Measurements from ENCODE around the gene LRRK1.

Gene LRRK1

DNA sequence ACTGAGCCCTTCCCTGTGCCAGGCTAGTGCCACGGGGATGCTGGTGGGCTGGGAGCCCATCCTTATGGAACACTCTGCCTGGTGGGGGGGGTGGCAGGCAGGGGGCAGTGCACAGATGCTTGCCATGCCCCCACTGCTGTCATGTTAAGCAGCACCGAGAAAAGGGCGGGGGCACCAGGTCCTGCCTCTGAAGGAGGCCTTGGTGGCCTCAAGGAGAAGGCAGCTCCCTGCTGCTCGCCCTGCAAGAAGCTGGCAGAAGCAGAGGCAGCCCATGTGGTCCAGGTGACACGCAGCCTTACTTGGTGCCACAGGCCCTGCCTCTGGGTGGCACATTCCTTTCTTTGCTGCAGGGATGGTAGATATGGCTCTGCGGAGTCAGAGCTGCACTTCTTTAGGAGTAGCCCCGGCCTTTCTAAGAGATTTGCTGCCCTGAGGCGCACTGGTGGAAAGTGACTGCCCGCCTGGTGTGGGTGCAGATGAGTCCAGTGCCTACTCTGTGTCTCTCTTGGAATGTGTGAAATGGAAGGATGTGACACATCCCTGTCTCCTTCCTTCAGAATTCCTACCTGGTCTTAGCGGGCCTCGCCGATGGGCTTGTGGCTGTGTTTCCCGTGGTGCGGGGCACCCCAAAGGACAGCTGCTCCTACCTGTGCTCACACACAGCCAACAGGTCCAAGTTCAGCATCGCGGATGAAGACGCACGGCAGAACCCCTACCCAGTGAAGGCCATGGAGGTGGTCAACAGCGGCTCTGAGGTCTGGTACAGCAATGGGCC lies 145.8 kb downstream of the LRRK1 start:
- TF ChIP-seq EP300 (IDR thresholded peaks at IDR 0.05; ENCODE audit: borderline replicate concordance) (no peak), RAD21 (IDR thresholded peaks at IDR 0.05; ENCODE audit: low read depth) (no peak), TCF12 (IDR thresholded peaks at IDR 0.05; ENCODE audit: low read depth) (no peak), TAF1 (IDR thresholded peaks at IDR 0.05; ENCODE audit: low read depth) (no peak), EGR1 (IDR thresholded peaks at IDR 0.05) (no peak), YY1 (IDR thresholded peaks at IDR 0.05; ENCODE audit: low read depth) (no peak), CEBPB (IDR thresholded peaks at IDR 0.05) (no peak), TEAD4 (IDR thresholded peaks at IDR 0.05) (no peak)
- TF ChIP-seq, protein P1, sequence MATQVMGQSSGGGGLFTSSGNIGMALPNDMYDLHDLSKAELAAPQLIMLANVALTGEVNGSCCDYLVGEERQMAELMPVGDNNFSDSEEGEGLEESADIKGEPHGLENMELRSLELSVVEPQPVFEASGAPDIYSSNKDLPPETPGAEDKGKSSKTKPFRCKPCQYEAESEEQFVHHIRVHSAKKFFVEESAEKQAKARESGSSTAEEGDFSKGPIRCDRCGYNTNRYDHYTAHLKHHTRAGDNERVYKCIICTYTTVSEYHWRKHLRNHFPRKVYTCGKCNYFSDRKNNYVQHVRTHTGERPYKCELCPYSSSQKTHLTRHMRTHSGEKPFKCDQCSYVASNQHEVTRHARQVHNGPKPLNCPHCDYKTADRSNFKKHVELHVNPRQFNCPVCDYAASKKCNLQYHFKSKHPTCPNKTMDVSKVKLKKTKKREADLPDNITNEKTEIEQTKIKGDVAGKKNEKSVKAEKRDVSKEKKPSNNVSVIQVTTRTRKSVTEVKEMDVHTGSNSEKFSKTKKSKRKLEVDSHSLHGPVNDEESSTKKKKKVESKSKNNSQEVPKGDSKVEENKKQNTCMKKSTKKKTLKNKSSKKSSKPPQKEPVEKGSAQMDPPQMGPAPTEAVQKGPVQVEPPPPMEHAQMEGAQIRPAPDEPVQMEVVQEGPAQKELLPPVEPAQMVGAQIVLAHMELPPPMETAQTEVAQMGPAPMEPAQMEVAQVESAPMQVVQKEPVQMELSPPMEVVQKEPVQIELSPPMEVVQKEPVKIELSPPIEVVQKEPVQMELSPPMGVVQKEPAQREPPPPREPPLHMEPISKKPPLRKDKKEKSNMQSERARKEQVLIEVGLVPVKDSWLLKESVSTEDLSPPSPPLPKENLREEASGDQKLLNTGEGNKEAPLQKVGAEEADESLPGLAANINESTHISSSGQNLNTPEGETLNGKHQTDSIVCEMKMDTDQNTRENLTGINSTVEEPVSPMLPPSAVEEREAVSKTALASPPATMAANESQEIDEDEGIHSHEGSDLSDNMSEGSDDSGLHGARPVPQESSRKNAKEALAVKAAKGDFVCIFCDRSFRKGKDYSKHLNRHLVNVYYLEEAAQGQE (IDR thresholded peaks at IDR 0.05; ENCODE audit: low read depth), result no peak

DNA sequence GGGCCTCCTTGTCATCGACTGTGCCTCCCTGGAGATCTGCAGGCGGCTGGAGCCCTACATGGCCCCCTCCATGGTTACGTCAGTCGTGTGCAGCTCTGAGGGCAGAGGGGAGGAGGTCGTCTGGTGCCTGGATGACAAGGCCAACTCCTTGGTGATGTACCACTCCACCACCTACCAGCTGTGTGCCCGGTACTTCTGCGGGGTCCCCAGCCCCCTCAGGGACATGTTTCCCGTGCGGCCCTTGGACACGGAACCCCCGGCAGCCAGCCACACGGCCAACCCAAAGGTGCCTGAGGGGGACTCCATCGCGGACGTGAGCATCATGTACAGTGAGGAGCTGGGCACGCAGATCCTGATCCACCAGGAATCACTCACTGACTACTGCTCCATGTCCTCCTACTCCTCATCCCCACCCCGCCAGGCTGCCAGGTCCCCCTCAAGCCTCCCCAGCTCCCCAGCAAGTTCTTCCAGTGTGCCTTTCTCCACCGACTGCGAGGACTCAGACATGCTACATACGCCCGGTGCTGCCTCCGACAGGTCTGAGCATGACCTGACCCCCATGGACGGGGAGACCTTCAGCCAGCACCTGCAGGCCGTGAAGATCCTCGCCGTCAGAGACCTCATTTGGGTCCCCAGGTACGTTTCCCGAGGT lies 146.5 kb downstream of the LRRK1 start:
- TF ChIP-seq, protein P2, sequence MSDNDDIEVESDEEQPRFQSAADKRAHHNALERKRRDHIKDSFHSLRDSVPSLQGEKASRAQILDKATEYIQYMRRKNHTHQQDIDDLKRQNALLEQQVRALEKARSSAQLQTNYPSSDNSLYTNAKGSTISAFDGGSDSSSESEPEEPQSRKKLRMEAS (IDR thresholded peaks at IDR 0.05), result no peak
- TF ChIP-seq CEBPB (IDR thresholded peaks at IDR 0.05), result no peak
- TF ChIP-seq, protein P3, sequence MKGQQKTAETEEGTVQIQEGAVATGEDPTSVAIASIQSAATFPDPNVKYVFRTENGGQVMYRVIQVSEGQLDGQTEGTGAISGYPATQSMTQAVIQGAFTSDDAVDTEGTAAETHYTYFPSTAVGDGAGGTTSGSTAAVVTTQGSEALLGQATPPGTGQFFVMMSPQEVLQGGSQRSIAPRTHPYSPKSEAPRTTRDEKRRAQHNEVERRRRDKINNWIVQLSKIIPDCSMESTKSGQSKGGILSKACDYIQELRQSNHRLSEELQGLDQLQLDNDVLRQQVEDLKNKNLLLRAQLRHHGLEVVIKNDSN (IDR thresholded peaks at IDR 0.05), result no peak
- no peak for TF ChIP-seq RAD21 (IDR thresholded peaks at IDR 0.05; ENCODE audit: low read depth)
- no peak for TF ChIP-seq CREB1 (IDR thresholded peaks at IDR 0.05; ENCODE audit: low read depth)

DNA sequence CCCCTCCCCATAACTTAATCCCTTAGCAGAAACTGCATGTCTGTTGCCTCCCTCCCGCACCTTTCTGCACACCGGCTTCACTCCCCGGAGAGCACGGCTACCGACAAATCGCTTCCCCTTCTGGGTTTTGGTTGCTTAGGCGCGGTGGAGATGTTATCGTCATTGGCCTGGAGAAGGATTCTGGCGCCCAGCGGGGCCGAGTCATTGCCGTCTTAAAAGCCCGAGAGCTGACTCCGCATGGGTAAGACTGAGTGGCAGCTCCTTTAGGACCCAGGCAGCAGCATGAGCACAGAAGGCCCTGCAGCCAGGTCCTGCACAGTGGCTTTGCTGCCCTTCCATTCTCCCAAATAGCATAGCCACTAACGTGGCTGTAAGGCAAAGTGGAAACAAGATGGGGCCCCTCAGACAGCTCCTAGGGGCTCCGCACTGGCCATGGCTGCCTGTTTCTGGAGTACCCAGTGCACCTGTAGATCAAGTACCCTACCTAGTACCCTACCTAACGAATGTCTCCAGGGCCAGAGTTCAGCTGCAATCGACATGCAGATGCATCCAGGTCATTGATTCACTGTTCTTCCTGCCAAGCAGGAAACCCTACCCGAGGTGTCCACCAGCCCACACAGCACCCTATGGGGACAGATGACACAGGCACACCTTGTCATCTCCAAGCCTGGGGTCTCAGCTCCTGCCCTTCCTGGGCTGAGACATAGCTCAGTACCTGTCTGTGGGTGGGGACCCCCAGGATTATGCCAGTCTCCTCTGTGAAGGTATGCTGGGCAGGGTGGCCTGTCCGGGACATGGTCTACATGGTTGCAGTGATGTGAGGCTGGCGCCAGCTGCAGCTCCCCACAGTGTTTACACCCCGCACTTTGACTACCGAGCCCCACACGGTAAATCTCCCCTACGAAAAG lies 147.6 kb downstream of the LRRK1 start:
- TF ChIP-seq EP300 (IDR thresholded peaks at IDR 0.05; ENCODE audit: borderline replicate concordance), result no peak
- TF ChIP-seq CEBPB (IDR thresholded peaks at IDR 0.05), result no peak
- no peak for TF ChIP-seq RAD21 (IDR thresholded peaks at IDR 0.05; ENCODE audit: low read depth)
- no peak for TF ChIP-seq ZBTB7A (IDR thresholded peaks at IDR 0.05; ENCODE audit: low read depth)
- no peak for TF ChIP-seq EGR1 (IDR thresholded peaks at IDR 0.05)
- TF ChIP-seq, protein P3 (IDR thresholded peaks at IDR 0.05), result no peak
- no peak for TF ChIP-seq CREB1 (IDR thresholded peaks at IDR 0.05; ENCODE audit: low read depth)
- TF ChIP-seq, protein P1 (IDR thresholded peaks at IDR 0.05; ENCODE audit: low read depth), result no peak
- no peak for TF ChIP-seq YY1 (IDR thresholded peaks at IDR 0.05; ENCODE audit: low read depth)
- TF ChIP-seq FOXM1 (IDR thresholded peaks at IDR 0.05; ENCODE audit: borderline replicate concordance, low read depth), result no peak
- no peak for TF ChIP-seq NFIC (IDR thresholded peaks at IDR 0.05)
- TF ChIP-seq, protein P2 (IDR thresholded peaks at IDR 0.05), result no peak
- no peak for TF ChIP-seq TCF12 (IDR thresholded peaks at IDR 0.05; ENCODE audit: low read depth)
- no peak for TF ChIP-seq TAF1 (IDR thresholded peaks at IDR 0.05; ENCODE audit: low read depth)
- no peak for TF ChIP-seq TEAD4 (IDR thresholded peaks at IDR 0.05)

DNA sequence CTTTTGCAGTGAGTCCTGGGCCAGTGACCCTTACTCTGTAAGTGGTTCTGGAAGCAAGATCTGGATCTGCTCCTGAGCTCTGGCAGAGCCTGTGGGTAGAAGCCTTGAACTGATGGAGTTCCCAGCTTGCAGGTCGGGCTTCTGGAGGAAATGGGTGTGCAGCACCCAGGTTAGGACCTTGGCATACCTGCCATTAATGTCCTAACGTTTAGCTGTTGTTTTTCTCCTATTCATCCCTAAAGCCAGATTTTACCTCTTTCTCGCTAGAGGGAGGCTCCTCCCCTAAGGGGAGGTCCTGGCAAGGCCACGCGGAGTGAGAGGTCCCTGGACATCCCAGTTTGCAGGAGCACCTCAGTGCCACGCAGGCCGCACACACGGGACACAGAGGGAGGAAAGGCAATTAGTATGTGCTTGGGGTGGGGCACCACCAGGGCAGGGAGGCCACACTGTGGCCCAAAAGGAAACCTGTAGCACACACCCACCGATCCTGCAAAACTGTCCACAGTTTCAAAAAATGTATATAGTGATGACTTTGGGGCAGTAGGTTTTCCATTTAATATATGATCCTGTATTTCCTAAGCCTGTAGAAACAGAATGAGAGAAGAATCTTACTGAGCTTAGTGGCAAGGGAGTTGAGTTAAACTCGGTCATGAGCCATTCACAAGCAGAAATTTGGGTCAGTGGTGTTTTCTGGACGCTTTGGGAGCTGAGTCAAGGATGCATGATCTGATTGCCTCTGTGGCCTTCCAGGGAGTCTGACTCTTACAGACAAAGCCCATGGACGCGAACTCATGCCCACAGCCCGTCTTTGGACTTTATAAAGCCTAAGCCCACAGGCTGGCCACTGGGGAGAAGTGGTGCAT lies 148.7 kb downstream of the LRRK1 start:
- TF ChIP-seq CEBPB (IDR thresholded peaks at IDR 0.05) (no peak), NFIC (IDR thresholded peaks at IDR 0.05) (no peak), EGR1 (IDR thresholded peaks at IDR 0.05) (no peak), CREB1 (IDR thresholded peaks at IDR 0.05; ENCODE audit: low read depth) (no peak), TEAD4 (IDR thresholded peaks at IDR 0.05) (no peak), ZBTB7A (IDR thresholded peaks at IDR 0.05; ENCODE audit: low read depth) (no peak), EP300 (IDR thresholded peaks at IDR 0.05; ENCODE audit: borderline replicate concordance) (no peak), YY1 (IDR thresholded peaks at IDR 0.05; ENCODE audit: low read depth) (no peak), FOXM1 (IDR thresholded peaks at IDR 0.05; ENCODE audit: borderline replicate concordance, low read depth) (no peak), TAF1 (IDR thresholded peaks at IDR 0.05; ENCODE audit: low read depth) (no peak)
- TF ChIP-seq, protein P3 (IDR thresholded peaks at IDR 0.05), result no peak
- TF ChIP-seq, protein P1 (IDR thresholded peaks at IDR 0.05; ENCODE audit: low read depth), result no peak
